Measurements from ENCODE around the gene EIF4B. TPM values are rescaled to one million over a fixed set of nuclear protein-coding genes. Genes with fewer than 3 reads are reported as not detected.

The EIF4B gene
- total and polyA plus RNA-seq, 9 of the 15 experiments (the other 6 are each of a cell fraction or from before 2014, with no cell fraction given): 138 to 669 (median 552) TPM

DNA sequence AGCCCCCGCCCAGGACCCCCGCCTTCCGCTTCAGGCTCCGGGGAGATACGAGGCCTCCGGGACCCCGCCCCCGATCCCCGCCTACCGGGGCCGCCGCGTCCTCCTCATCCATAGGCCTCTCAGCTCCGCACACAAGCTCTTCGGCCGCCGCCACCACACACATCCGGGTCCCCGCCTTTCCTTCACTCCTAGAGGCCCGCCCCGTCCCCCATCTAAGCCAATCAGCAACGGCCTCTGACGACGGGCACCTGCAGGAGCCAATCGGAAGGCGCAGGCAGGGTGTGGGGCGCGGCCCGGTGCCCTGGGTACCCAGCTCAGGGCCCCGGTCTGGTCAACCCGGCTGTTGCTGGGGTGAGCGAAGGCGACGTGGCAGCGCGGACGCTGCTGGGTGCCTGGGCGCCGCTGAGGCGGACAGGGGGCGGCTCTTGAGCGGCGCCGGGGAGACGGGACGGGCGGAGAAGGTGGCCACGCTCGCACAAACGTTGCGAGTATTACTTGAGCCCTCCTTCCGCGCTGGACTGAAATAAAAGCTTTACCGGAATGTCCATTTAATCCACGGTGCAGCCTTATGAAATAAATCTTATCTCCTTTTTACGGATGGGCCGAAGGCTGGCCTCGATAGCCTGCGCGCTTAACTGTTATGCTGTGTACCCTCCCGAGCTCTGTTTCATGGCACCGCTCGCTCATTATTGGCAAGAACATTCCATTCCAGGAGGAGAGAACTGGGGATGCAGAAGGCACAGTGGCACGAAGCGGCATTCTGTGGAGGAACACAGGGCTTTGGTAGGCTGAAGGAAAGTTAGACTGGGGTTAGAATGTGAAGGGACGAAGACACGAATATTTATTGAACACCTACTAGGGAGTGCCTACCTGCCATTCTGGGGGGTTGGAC, 73.2 kb downstream of the EIF4B start, which contains the start of gene SPRYD3 (continued):
- TF ChIP-seq, protein P1, sequence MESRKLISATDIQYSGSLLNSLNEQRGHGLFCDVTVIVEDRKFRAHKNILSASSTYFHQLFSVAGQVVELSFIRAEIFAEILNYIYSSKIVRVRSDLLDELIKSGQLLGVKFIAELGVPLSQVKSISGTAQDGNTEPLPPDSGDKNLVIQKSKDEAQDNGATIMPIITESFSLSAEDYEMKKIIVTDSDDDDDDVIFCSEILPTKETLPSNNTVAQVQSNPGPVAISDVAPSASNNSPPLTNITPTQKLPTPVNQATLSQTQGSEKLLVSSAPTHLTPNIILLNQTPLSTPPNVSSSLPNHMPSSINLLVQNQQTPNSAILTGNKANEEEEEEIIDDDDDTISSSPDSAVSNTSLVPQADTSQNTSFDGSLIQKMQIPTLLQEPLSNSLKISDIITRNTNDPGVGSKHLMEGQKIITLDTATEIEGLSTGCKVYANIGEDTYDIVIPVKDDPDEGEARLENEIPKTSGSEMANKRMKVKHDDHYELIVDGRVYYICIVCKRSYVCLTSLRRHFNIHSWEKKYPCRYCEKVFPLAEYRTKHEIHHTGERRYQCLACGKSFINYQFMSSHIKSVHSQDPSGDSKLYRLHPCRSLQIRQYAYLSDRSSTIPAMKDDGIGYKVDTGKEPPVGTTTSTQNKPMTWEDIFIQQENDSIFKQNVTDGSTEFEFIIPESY (CRISPR knock-in tag; IDR thresholded peaks at IDR 0.05): 0 out of 2 replicates have a peak, but pooled peaks have one; percentile 1
- TF ChIP-seq, protein P2, sequence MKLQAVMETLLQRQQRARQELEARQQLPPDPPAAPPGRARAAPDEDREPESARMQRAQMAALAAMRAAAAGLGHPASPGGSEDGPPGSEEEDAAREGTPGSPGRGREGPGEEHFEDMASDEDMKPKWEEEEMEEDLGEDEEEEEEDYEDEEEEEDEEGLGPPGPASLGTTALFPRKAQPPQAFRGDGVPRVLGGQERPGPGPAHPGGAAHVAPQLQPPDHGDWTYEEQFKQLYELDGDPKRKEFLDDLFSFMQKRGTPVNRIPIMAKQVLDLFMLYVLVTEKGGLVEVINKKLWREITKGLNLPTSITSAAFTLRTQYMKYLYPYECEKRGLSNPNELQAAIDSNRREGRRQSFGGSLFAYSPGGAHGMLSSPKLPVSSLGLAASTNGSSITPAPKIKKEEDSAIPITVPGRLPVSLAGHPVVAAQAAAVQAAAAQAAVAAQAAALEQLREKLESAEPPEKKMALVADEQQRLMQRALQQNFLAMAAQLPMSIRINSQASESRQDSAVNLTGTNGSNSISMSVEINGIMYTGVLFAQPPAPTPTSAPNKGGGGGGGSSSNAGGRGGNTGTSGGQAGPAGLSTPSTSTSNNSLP (IDR thresholded peaks at IDR 0.05; ENCODE audit: borderline replicate concordance, low read depth, low read length): no peak
- TF ChIP-seq TGIF2 (CRISPR knock-in tag; IDR thresholded peaks at IDR 0.05) (no peak), ZNF778 (CRISPR knock-in tag; IDR thresholded peaks at IDR 0.05) (no peak), POLR2B (IDR thresholded peaks at IDR 0.05; ENCODE audit: low read depth, partially characterized antibody) (peak; percentile 62), SAFB2 (IDR thresholded peaks at IDR 0.05; ENCODE audit: borderline replicate concordance, low read depth, low read length, severe bottlenecking) (no peak), ZNF217 (CRISPR knock-in tag; IDR thresholded peaks at IDR 0.05) (no peak), MAFF (IDR thresholded peaks at IDR 0.05; ENCODE audit: low read length) (no peak), RB1 (IDR thresholded peaks at IDR 0.05; ENCODE audit: low read depth) (peak; percentile 79), MXD1 (CRISPR knock-in tag; IDR thresholded peaks at IDR 0.05; ENCODE audit: borderline replicate concordance, poor library complexity, severe bottlenecking) (no peak), CBX3 (IDR thresholded peaks at IDR 0.05; ENCODE audit: borderline replicate concordance in 1 of 2, low read length in 2 of 2) (no peak)
- TF ChIP-seq, protein P3, sequence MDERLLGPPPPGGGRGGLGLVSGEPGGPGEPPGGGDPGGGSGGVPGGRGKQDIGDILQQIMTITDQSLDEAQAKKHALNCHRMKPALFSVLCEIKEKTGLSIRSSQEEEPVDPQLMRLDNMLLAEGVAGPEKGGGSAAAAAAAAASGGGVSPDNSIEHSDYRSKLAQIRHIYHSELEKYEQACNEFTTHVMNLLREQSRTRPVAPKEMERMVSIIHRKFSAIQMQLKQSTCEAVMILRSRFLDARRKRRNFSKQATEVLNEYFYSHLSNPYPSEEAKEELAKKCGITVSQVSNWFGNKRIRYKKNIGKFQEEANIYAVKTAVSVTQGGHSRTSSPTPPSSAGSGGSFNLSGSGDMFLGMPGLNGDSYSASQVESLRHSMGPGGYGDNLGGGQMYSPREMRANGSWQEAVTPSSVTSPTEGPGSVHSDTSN (CRISPR knock-in tag; IDR thresholded peaks at IDR 0.05; ENCODE audit: low read depth): peak; percentile 95
- TF ChIP-seq, protein P3 (tag; conservative IDR thresholded peaks at IDR 0.05; ENCODE audit: low read depth): peak; percentile 98
- TF ChIP-seq, protein P4, sequence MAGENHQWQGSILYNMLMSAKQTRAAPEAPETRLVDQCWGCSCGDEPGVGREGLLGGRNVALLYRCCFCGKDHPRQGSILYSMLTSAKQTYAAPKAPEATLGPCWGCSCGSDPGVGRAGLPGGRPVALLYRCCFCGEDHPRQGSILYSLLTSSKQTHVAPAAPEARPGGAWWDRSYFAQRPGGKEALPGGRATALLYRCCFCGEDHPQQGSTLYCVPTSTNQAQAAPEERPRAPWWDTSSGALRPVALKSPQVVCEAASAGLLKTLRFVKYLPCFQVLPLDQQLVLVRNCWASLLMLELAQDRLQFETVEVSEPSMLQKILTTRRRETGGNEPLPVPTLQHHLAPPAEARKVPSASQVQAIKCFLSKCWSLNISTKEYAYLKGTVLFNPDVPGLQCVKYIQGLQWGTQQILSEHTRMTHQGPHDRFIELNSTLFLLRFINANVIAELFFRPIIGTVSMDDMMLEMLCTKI (IDR thresholded peaks at IDR 0.05; ENCODE audit: partially characterized antibody): no peak
- TF ChIP-seq, protein P5, sequence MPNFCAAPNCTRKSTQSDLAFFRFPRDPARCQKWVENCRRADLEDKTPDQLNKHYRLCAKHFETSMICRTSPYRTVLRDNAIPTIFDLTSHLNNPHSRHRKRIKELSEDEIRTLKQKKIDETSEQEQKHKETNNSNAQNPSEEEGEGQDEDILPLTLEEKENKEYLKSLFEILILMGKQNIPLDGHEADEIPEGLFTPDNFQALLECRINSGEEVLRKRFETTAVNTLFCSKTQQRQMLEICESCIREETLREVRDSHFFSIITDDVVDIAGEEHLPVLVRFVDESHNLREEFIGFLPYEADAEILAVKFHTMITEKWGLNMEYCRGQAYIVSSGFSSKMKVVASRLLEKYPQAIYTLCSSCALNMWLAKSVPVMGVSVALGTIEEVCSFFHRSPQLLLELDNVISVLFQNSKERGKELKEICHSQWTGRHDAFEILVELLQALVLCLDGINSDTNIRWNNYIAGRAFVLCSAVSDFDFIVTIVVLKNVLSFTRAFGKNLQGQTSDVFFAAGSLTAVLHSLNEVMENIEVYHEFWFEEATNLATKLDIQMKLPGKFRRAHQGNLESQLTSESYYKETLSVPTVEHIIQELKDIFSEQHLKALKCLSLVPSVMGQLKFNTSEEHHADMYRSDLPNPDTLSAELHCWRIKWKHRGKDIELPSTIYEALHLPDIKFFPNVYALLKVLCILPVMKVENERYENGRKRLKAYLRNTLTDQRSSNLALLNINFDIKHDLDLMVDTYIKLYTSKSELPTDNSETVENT (CRISPR knock-in tag; IDR thresholded peaks at IDR 0.05): no peak
